Gastrocnemius medialis (tissue), 4 donors: ENCODE measurements around the gene LYZL1. TPM values are rescaled to one million over a fixed set of nuclear protein-coding genes. Genes with fewer than 3 reads are reported as not detected.

Experiments
- ATAC-seq, 2 donors: fragments of 150-250 bp; one replicate each; pipeline ENCODE4 v1.9.1; 2016
- DNase-seq, 2 donors: peaks; one replicate each; pipeline ENCODE4 v3.0.0-alpha.2; 2019
- H3K27ac ChIP-seq, 4 donors: fragments of 200-600 bp; sonication (generic); 1 replicate in 1 of 4; 2 replicates in 3 of 4; pipeline ENCODE4 v1.5.1; 2016 to 2018; ENCODE audit warnings: mild to moderate bottlenecking in 2 of 4, moderate library complexity in 1 of 4
- H3K27me3 ChIP-seq, 3 donors: fragments of 200-600 bp; sonication (generic) in 2 of 3; 1 replicate in 1 of 3; 2 replicates in 2 of 3; pipeline versions ENCODE4 v1.5.1 to v1.6.0; 2016 to 2019; ENCODE audit warnings: mild to moderate bottlenecking in 1 of 3, moderate library complexity in 1 of 3
- H3K36me3 ChIP-seq, 2 donors: fragments of 200-600 bp; sonication (generic) in 1 of 2; one replicate each; pipeline ENCODE4 v1.5.1; 2017 to 2018
- H3K4me1 ChIP-seq, 2 donors: fragments of 200-600 bp; sonication (generic) in 1 of 2; one replicate each; pipeline ENCODE4 v1.5.1; 2016 to 2017; ENCODE audit warnings: mild to moderate bottlenecking in 2 of 2
- H3K4me3 ChIP-seq, 4 donors: fragments of 200-600 bp; sonication (generic) in 3 of 4; 1 replicate in 1 of 4; 2 replicates in 3 of 4; pipeline ENCODE4 v1.5.1; 2016 to 2019; ENCODE audit warnings: mild to moderate bottlenecking in 2 of 4
- H3K9me3 ChIP-seq, 3 donors: fragments of 200-600 bp; sonication (generic) in 2 of 3; 1 replicate in 1 of 3; 2 replicates in 2 of 3; pipeline ENCODE4 v1.5.1; 2016 to 2019
- CTCF ChIP-seq, 5 experiments: fragments of 450-650 bp in 3 of 5; fragments of 200-600 bp in 2 of 5; sonication (generic) in 2 of 5; IDR thresholded peaks in 4 of 5; conservative IDR thresholded peaks in 1 of 5; 1 replicate in 4 of 5; 2 replicates in 1 of 5; pipeline ENCODE4 v1.5.1; 2016 to 2019; ENCODE audit warnings: antibody characterized with exemption in 5 of 5, mild to moderate bottlenecking in 3 of 5, moderate library complexity in 3 of 5
- POLR2A ChIP-seq, 2 donors: fragments of 450-650 bp; IDR thresholded peaks; one replicate each; pipeline ENCODE4 v1.6.1; 2017; ENCODE audit warnings: antibody characterized with exemption in 2 of 2, mild to moderate bottlenecking in 2 of 2, moderate library complexity in 2 of 2
- in situ Hi-C, 4 donors: fragments of 200-750 bp; cut with MboI; loops; one replicate each; pipeline versions ENCODE4 v1.15.0 to v1.8.0; 2017; ENCODE audit warnings: low sequenced_read_pairs in 4 of 4
- intact Hi-C: fragments of 100-400 bp; cut with DNase I; formaldehyde crosslinking; loops from one replicate; pipeline ENCODE4 v1.15.1; 2023; ENCODE audit warnings: low total_unique reads
- total RNA-seq, 4 donors: library from RNA; depleted of rRNA; stranded (reverse); fragments of >200 nt; gene quantifications; one replicate each; pipeline versions ENCODE4 v1.1.0 to v1.2.3, GENCODE V29; 2016

Gene LYZL1
- total RNA-seq, 4 donors from 2014 or later, result not detected

- TF ChIP-seq POLR2A (IDR thresholded peaks at IDR 0.05) (no peak), CTCF (IDR thresholded peaks at IDR 0.05 in 4 of 5, conservative IDR thresholded peaks at IDR 0.05 in 1 of 5) (no peak)
- intact Hi-C loops, result no loop called here
- Histone ChIP-seq H3K27me3 (no peaks in the 10 kb centered on the region), H3K4me3 (no peak overlapping the region), H3K9me3 (no peaks in the 10 kb centered on the region), H3K27ac (no peak overlapping the region), H3K4me1 (peaks cover 0 to 8% of the 10 kb centered on the region in 2 donors), H3K36me3 (no peaks in the 10 kb centered on the region)
- ATAC-seq (no peak), DNase-seq (no peak)
- in situ Hi-C loops, result no loop called here
These were observed 25.9 kb downstream of the LYZL1 start for GRCh38 chr10:29314726-29315125.

- intact Hi-C loops, result no loop called here
- H3K9me3 ChIP-seq, result no peaks in the 10 kb centered on the region
- no peak overlapping the region for H3K4me3 ChIP-seq
- peaks cover 0 to 8% of the 10 kb centered on the region in 2 donors for H3K4me1 ChIP-seq
- DNase-seq, result no peak
- TF ChIP-seq CTCF (IDR thresholded peaks at IDR 0.05 in 4 of 5, conservative IDR thresholded peaks at IDR 0.05 in 1 of 5), result no peak
- in situ Hi-C loops, result no loop called here
- no peaks in the 10 kb centered on the region for H3K27me3 ChIP-seq
- no peaks in the 10 kb centered on the region for H3K36me3 ChIP-seq
- no peak for ATAC-seq
- no peak overlapping the region for H3K27ac ChIP-seq
These were observed 26.9 kb downstream of the LYZL1 start for GRCh38 chr10:29315814-29316213.

GRCh38 chr10:29316308-29317026 lies 27.6 kb downstream of the LYZL1 start:
- in situ Hi-C loops, result no loop called here
- TF ChIP-seq CTCF (IDR thresholded peaks at IDR 0.05 in 4 of 5, conservative IDR thresholded peaks at IDR 0.05 in 1 of 5) (no peak), POLR2A (IDR thresholded peaks at IDR 0.05) (no peak)
- peaks cover 0 to 8% of the 10 kb centered on the region in 2 donors for H3K4me1 ChIP-seq
- no peak overlapping the region for H3K27ac ChIP-seq
- no peaks in the 10 kb centered on the region for H3K36me3 ChIP-seq
- intact Hi-C loops, result no loop called here
- H3K27me3 ChIP-seq, result no peaks in the 10 kb centered on the region
- DNase-seq, result no peak
- no peak overlapping the region for H3K4me3 ChIP-seq
- no peak for ATAC-seq
- H3K9me3 ChIP-seq, result no peaks in the 10 kb centered on the region

GRCh38 chr10:29317027-29317420 lies 28.2 kb downstream of the LYZL1 start:
- no peak overlapping the region for H3K4me3 ChIP-seq
- H3K4me1 ChIP-seq, result peaks cover 0 to 8% of the 10 kb centered on the region in 2 donors
- intact Hi-C loops (no loop called here), in situ Hi-C loops (no loop called here)
- DNase-seq (no peak), ATAC-seq (no peak)
- no peak for TF ChIP-seq POLR2A (IDR thresholded peaks at IDR 0.05)
- no peak for TF ChIP-seq CTCF (IDR thresholded peaks at IDR 0.05 in 4 of 5, conservative IDR thresholded peaks at IDR 0.05 in 1 of 5)
- no peaks in the 10 kb centered on the region for H3K36me3 ChIP-seq
- H3K27ac ChIP-seq, result no peak overlapping the region
- no peaks in the 10 kb centered on the region for H3K27me3 ChIP-seq
- no peaks in the 10 kb centered on the region for H3K9me3 ChIP-seq
